Measurements from ENCODE around the gene TMEM141. TPM values are rescaled to one million over a fixed set of nuclear protein-coding genes. Genes with fewer than 3 reads are reported as not detected.
"Not testable (repeated sequence)": the region's sequence is repeated elsewhere in the genome, so short reads cannot be mapped to it uniquely, and the experiment has no call there.

The TMEM141 gene
- total RNA-seq, 2 donors from 2014 or later, result 28.1 to 33.9 TPM

DNA sequence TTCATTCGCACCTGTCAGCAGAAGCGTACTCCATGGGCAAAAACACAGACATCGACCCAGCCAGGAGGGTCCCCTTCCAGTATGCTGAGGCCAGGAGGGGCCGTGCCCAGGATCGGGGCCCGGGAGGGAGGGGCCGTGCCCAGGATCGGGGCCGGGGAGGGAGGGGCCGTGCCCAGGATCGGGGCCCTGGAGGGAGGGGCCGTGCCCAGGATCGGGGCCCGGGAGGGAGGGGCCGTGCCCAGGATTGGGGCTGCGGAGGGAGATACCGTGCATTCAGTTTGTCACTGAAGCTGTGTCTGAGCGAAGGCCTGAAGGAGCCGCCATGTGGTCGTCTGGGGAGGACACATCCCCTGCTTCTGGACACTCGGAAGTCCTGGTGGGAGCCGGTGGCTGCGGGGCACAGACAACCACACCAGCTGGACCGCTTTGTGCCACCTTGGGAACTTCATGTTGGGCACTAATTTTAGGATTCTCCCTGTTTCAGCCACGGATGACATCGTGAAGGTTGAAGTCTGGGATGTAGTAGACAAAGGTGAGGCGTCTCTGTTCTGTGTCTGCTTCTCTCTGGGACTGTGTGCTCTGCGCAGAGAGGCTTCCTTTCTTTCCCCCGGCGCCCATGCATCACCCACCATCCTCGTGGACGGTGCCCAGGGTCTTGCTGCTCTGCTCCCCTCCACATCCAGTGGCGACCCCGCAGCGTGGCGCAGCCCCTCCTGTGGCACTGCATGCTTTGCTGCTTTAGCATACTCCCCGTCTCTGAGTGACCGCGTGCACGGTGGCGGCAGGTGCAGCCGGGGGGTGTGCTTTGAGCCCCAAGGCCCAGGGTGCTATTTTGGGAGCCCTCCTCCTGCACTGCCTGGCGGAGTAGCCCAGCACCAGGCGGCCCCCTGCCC lies 34.4 kb downstream of the TMEM141 start:
- peak; percentile 77 for DNase-seq (ENCODE audit: low spot score)
- intact Hi-C loops (cut with DNase I), result no loop called here

DNA sequence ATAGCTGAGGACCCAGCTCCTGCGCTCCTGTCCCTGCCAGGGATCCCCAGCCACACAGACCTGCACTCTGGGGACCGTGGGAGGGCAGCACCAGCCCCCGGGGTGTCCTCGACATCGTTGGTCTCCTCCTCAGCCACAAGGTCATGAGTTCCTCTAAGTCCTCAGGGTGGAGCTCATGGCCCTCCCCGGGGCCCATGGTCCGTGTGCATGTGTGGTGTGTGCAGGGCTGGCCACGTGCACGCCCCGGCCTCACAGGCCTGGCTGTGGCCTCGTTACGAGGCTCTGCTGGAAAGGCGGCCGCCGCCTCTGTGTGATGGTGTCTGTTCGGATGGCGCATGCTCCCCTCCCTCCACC lies 35.0 kb downstream of the TMEM141 start:
- no peak for DNase-seq (ENCODE audit: low spot score)
- intact Hi-C loops (cut with DNase I), result no loop called here

DNA sequence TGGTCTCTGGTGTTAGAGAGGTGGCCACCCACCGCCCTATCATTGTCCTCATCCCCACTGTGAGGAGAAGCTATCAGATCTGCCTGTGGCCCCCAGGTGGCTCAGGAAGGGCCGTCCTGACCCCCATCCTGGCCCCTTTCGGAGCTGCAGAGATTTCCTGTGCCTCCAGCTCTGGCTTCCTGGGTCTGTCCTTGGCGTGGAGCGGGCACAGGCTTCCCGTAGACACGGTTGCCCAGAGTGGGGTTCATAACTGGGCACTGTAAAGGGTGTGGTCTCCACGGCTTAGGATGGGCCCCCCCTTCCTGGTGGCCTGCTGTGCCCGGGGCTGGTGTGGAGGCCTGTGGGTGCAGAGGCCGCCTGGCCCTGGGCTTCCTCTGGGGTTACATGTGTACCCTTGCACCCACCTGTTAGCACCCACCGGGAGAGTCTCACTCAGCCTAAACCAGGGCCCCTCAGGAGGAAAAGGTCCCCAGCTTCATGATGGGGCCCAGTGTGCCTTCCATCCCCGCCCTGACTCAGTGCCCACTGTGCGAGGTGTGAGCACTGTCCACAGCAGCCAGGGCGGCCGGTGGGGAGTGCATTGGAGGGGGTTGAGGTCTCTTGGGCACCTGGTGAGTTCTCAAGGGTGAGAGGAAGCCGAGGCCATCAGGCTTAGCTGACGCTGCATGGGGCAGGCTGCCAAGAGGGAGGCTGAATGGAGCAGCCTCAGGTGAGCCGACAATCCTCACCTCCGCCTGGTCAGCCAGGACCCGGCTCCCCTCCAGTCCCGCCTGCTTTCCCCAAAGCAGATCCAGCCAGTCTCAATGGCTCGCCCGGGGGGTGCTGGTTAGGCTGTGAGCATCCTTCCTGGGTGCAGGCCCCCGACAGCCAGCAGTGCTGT lies 35.8 kb downstream of the TMEM141 start:
- DNase-seq (ENCODE audit: low spot score), result no peak

DNA sequence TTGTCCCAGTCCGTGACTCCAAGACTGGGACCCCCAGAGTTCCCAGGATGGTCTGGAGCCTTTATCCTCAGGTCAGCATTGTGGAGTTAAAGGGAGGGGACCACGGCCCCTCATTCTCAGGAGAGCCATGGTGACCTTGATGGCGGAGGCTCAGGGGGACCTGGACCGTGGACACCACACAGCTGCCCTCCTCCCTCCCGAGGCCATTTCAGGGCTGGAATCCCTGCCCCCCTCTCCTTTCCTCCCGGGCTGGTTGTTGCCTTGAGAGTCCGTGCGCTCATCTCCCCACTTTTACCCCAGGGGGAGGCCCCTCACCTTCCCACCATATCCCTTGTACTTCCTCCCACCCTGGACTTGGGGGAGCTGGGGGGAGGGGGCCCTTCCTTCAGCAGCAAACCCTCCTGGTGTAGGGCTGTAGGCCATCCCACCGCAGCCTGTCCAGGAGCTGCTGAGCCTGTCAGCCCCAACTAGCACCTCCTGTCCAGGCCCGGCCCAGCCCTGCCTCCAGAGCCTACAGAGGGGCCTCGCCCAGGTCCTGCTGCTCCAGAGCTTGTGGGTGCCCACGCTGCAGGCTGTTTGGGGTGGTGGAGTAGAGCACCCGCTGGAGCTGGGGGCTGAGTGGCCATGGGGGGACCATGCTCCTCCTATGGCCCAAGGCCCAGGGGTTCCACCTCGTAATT lies 36.8 kb downstream of the TMEM141 start:
- DNase-seq (ENCODE audit: low spot score), result no peak

More for the DNA sequence above, 35.8 kb downstream of the TMEM141 start:
- intact Hi-C loops (cut with DNase I), result no loop called here

DNA sequence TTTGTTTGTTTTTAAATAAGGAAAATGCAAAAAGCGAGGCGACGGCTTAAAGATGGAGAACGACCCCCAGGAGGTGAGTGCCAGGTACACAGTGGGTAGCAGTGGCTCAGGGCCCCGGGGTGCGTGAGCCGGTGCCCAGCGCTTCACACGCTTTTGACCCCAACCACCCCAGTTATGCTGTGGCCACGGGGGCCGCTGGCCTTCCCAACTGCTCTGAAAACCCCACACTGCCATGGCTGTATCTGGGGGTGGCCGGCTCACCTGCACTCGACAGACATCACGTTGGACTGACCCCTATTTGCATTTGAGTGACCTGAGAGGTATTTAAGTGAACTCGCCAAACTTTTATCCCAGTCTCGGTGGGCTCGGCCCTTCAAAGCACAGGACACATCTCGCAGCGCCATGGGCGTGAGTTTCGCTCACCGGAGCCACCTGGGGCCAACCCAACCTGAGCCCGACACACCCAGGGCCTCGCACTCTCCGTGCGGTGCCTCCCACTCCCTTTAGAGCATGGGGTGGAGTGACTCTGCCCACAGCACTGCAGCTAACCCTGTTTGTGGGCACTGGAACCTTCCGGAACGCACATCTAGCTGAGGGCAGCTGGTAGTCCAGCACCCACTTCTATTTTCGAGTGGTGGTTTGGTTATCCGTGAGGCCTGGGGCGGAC lies 37.5 kb downstream of the TMEM141 start:
- DNase-seq (ENCODE audit: low spot score), result no peak
- intact Hi-C loops (cut with DNase I), result no loop called here

More for the DNA sequence above, 36.8 kb downstream of the TMEM141 start:
- intact Hi-C loops (cut with DNase I), result no loop called here

DNA sequence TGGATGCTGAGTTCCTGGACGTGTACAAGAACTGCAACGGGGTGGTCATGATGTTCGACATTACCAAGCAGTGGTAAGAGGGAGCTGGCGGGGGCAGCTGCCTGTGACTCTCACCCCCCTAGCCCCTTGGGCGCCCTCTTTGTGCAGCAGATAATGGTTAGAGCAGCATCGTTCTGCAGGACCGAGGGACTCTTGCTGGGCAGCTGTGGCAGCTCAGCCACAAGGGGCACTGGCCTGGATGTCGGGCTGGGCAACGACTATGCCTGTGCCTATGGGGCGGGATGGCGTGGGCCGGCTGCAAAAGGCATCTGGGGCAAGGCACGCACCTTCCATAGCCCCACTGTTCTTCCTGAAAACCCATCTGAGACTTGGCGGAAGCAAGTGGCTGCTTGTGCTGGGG lies 38.3 kb downstream of the TMEM141 start:
- intact Hi-C loops (cut with DNase I), result no loop called here
- DNase-seq (ENCODE audit: low spot score), result no peak

DNA sequence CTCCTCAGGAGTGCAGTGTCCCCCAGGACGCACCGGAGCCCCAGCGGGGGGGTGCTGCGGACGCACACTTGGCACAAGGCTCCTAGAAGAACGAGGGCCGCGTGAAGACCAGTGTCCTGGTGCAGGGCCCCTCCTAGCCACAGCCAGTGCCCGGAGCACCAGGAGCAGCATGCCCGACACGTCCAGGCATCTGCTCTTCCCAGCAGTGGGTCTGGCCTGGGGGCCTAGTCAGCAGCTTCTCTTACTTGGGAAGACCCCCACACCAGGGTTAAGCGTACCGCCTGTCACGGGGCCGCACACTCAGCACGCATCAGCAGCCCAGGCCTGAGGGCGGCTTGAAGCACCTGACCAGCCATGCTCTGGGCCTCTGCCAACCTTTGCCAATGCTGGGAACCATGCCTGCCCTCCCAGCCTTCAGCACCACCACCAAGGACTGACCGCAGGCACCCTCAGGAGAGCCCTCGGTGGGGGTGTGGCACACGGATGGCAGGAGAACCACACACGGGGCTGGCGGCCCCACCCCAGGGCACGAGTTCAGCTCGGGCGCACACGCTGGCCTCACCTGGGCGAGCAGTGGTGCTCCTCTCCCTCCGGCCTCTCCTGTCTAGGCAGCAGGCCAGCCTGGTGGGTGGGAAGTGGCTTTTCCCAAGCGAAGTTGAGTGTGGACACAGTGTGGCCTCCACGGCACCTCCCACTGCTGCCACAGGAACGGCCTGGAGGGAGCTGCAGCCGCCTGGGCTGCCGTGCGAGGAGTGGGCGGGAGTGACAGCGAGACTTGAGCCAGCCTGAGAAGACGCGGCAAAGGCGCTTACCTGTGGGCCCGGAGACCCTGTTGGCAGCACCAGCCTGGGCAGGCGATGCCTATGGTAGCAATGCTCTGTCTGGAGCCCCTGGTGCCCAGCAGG lies 39.1 kb downstream of the TMEM141 start:
- DNase-seq (ENCODE audit: low spot score), result no peak
- intact Hi-C loops (cut with DNase I), result no loop called here

DNA sequence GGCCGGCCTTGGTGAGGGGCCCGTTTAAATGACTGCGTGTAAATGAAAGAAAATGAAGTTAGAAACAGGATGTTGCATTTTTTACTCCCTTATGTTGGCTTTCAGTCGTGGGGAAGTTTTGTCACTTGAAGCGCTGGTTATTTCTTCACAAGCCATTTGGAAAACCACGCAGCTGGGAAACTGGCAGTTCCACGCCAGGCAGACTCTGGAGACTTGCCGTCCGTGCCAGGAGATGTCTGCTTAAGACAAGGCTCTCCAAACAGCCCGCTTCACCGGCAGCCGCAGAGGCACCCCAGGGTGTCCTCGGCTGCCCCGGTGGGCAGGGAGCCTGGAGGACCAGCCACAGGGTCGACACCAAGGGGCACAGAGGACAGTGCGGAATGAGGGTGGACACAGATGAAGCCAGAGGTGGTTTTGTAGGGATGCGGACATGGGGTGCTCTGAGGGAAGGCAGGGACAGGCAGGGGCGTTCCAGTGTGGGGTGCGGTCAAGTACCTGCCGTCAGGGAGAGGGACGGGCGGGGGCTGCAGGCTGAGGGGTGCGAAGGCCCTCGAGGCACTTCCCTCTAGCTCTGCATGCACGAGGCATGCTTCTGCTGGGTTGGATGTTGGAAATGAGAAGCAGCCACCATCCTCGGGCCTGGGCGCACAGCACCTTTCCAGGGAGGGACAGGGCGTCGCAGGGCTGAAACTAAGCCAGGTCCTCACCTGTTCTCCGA lies 40.0 kb downstream of the TMEM141 start:
- intact Hi-C loops (cut with DNase I), result no loop called here
- no peak for DNase-seq (ENCODE audit: low spot score)

DNA sequence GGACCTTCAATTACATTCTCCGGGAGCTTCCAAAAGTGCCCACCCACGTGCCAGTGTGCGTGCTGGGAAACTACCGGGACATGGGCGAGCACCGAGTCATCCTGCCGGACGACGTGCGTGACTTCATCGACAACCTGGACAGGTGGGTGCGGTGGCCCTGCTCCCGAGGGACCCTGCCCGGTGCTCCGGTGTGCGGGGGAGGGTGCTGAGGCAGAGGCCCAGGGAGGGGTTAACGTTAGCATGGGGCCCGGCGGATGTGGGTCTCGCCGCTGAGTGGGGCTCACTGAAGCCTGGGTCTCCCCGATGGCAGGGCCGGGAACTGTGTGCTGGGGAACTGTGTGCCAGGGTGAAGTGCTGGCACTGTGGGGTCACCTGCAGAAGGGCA lies 40.6 kb downstream of the TMEM141 start:
- no peak for DNase-seq (ENCODE audit: low spot score)
- intact Hi-C loops (cut with DNase I), result no loop called here

DNA sequence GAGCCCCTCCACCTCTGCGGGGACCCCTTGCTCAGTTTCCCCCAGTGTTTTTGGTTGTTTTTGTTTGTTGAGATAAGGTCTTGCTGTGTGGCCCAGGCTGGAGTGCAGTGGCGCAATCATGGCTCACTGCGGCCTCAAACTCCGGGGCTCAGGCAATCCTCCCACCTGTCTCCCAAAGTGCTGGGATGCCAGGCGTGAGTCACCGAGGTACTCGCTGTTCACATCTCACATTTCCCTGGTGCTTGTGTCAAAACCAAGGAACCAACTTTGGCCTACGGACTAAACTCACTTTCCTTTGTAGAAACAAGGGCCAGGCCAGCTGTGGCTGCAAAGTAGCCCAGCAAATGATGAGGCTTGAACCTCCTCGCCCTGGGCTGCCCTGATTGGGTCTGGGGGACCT lies 41.4 kb downstream of the TMEM141 start:
- intact Hi-C loops (cut with DNase I), result no loop called here
- no peak for DNase-seq (ENCODE audit: low spot score)

DNA sequence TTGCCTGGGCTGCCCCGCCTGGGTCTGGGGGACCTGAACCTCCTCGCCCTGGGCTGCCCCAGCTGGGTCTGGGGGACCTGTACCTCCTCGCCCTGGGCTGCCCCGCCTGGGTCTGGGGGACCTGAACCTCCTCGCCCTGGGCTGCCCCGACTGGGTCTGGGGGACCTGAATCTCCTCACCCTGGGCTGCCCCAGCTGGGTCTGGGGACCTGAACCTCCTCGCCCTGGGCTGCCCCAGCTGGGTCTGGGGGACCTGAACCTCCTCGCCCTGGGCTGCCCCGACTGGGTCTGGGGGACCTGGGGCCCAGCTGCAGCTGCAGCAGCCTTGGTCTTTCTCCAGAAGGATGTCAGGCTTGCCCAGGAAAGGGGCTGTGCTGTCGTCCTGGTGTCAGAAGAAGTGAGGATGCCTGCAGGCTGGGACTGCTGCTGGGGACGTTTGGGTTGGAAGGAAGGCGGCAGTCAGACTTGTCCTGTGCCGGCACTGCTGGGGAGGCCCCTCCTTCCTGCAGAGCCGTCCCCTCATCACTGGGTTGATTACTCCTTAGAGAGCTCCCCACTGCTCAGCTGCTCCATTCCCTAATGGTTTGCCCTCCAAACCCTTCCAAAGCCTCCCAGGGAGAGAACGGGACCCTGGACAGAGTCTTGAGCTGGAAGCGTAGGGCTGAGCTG lies 42.4 kb downstream of the TMEM141 start:
- DNase-seq (ENCODE audit: low spot score); intact Hi-C loops (cut with DNase I): not testable (repeated sequence)

DNA sequence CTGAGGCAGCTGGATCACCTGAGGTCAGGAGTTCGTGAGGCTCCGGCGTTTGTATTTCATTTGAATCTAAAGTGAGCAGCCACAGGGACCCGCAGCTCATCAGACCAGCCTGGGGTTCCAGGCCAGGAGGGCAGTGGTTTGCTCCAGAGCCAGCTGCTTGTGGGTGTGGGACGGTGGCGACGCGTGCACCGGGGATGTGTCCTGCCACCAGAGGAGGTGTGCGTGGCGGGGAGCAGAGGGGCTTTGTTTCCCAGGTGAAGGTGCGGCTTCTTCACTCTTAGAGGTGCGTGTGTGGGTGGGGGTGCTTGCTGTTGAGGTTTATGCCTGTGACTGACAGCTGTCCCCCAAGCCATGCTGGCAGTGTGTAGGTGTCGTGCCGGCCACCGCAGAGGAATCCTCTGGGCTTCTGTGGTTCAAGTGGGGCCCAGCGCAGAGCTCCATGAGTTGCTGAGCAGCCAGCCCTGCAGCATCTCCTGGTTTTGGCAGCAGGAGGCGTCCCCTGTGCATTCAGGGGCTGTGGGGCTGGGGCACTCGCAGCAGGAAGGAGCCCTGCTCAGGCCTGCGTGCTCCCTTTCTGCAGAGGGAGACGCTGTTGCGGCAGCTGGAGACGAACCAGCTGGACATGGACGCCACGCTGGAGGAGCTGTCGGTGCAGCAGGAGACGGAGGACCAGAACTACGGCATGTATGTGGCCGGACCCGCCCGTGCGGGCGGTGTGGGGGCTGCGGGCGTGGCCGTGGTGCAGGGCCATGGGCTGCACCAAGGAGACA lies 44.2 kb downstream of the TMEM141 start:
- intact Hi-C loops (cut with DNase I), result no loop called here
- DNase-seq (ENCODE audit: low spot score), result no peak

DNA sequence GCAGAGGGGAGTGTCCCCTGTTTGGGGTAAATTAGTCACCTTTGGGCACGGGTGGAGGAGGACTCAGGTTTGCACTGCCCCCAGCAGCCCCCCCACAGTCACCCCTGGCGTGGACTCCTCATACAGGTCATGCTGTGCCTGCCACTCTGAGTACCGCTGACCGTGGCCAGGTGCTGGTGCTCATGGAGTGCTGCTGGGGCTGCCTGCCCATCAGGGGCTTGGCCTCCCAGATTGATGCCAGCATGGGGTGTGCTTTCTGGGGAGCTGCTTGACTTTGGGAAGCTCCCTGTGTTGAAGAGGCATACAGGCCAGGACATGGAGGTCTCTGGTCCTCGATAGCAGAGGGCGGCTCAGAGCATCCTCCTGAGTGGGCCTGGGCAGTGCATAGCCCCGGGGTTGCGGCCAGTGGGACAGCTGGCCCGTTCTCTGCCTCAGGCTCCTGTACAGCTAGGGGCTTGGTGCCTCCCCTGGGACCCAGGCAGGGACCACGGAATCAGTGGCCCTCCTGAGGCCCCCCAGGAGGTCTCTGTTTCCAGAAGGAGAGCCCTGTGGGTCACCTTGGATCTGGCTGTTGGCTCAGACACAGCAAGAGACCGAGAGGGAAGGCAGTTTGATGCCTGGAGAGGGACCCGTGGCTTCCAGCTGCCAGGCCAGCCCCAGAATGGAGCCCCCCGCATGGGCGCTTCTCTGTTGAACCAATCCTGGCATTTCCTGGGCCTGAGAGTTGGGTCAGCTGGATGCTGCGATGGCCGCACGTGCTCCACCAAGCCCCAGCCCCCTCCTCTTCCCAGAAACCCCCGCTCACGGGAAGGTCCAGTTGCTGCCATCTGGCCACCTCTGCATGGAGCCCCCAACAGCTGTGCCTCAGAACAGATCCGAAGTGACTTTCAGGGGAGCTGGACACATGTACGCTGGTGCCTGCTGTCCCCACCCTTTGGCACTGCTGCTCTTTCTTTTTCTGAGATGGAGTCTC lies 45.1 kb downstream of the TMEM141 start:
- intact Hi-C loops (cut with DNase I), result no loop called here
- DNase-seq (ENCODE audit: low spot score), result no peak

DNA sequence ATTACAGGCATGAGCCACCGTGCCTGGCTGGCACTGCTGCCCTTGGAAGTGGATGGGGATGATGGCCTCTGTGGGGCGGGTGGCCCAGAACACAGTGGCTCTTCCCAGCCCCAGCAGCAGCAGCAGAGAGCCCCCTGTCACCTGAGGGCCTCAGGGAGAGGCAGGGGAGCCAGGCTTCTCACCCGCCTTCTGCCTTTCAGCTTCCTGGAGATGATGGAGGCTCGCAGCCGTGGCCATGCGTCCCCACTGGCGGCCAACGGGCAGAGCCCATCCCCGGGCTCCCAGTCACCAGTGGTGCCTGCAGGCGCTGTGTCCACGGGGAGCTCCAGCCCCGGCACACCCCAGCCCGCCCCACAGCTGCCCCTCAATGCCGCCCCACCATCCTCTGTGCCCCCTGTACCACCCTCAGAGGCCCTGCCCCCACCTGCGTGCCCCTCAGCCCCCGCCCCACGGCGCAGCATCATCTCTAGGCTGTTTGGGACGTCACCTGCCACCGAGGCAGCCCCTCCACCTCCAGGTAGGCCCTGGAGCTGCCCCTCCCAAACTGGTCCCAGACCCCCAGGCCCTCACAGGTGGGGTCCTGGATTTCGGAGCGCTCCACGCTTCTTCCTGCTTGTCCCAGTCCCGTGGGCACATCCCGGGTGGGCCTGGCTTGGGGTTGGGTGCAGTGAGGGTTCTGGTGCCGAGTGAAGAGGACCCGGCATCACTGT lies 46.2 kb downstream of the TMEM141 start:
- no peak for DNase-seq (ENCODE audit: low spot score)

DNA sequence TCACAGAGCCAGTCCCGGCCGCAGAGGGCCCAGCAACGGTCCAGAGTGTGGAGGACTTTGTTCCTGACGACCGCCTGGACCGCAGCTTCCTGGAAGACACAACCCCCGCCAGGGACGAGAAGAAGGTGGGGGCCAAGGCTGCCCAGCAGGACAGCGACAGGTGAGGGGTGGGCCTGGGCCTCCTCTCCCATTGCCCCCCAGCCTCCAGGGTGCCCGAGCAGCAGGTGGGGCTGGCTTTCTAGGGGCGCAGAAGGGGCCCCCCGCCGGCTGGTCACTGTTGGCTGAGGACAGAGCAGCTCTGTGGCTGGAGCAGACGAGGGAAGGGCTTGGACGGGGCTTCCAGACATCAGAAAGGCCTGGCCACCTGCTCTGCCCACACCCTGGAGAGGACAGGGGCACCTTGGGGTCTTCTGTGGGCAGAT lies 46.7 kb downstream of the TMEM141 start:
- intact Hi-C loops (cut with DNase I); DNase-seq (ENCODE audit: low spot score): not testable (repeated sequence)

More for the DNA sequence above, 46.2 kb downstream of the TMEM141 start:
- intact Hi-C loops (cut with DNase I), result no loop called here
